LNCaP clone FGC (cell line): ENCODE data around the gene ABLIM1.
"Not testable (repeated sequence)": the region's sequence is repeated elsewhere in the genome, so short reads cannot be mapped to it uniquely, and the experiment has no call there.

Source experiments
- DNase-seq: peaks from one replicate; pipeline ENCODE4 v3.0.0-alpha.2; 2011; ENCODE audit warnings: low read depth
- H3K4me3 ChIP-seq: 2 replicates; pipeline ENCODE4 v1.5.1; 2011; ENCODE audit warnings: mild to moderate bottlenecking, low read depth, low read length, control low read depth
- TF ChIP-seq, protein P1 (sequence below): IDR thresholded peaks from 2 replicates; pipeline ENCODE4 v1.5.1; 2012; ENCODE audit warnings: mild to moderate bottlenecking; ENCODE audit not compliant: control insufficient read depth, insufficient read depth; ENCODE audit errors: extremely low read depth

ABLIM1 gene

DNA sequence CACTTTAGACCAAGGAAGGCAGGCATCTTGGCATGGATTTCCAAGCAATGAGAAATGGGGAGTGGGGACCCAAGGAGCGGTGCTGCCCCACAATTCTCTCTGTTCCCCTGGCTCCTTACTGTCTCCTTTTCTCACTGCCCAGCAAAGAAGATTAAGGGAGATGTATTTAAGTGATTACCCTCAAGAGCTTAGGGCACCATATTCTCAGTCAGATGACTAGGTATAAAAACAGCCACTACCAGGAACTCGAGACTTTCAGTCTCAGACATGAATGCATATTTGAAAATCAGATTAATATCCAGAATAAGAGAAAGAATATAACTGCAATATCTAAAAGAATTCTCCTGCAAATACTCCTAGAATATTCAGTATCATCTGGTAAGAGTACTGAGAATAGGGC, at the start of gene ABLIM1:
Gene ABLIM1, minus strand, starts transcription at position 101 of the 400 bp plus-strand sequence. Its CDS starts 75 bp downstream, at position 26.
- TF ChIP-seq, protein P1, sequence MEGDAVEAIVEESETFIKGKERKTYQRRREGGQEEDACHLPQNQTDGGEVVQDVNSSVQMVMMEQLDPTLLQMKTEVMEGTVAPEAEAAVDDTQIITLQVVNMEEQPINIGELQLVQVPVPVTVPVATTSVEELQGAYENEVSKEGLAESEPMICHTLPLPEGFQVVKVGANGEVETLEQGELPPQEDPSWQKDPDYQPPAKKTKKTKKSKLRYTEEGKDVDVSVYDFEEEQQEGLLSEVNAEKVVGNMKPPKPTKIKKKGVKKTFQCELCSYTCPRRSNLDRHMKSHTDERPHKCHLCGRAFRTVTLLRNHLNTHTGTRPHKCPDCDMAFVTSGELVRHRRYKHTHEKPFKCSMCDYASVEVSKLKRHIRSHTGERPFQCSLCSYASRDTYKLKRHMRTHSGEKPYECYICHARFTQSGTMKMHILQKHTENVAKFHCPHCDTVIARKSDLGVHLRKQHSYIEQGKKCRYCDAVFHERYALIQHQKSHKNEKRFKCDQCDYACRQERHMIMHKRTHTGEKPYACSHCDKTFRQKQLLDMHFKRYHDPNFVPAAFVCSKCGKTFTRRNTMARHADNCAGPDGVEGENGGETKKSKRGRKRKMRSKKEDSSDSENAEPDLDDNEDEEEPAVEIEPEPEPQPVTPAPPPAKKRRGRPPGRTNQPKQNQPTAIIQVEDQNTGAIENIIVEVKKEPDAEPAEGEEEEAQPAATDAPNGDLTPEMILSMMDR = no peak
- DNase-seq = no peak

GRCh38 chr10:114706458-114707055, 48.5 kb upstream of the ABLIM1 start:
- H3K4me3 ChIP-seq = no peak overlapping the region
- TF ChIP-seq, protein P1 = no peak
- DNase-seq = no peak

More for the DNA sequence above, at the start of gene ABLIM1:
- H3K4me3 ChIP-seq = no peak within 1 kb of the TSS

GRCh38 chr10:114704679-114705078, 46.6 kb upstream of the ABLIM1 start:
- H3K4me3 ChIP-seq = no peak overlapping the region
- TF ChIP-seq, protein P1 = no peak
- no peak for DNase-seq

DNA sequence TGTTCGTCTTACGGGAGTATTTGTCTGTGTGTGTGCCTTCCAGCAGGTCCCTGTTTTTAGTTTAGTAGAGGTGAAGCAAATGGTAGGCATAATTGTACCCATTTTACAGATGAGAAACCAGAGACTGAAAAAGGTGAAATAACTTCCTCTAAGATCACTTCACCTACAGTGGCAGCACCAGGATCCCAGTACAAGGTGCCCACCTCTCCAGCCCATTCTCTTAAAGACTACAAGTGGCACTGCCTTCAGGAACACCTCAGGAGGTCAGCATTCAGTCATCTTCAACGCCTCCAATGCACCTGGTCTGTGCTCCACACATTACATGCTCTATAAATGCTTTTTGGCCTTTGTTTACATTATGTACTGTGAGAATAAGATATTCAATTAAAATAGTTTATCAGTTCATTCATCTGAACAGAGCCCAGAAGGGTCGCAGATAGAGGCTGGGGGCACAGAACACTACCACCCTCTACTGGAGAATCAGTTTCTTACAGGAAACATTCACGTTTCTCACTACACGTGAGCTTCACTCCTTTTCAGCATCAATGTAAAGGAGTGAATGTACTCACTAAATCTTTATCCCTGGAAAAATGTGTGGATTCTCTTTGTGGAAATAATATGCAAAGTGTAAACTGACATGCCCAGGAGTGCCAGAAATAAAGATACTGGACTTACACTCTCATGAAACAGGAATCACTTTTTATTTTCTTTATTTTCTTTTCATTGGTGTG, 45.5 kb upstream of the ABLIM1 start:
- H3K4me3 ChIP-seq = no peak overlapping the region
- TF ChIP-seq, protein P1 = peak; percentile 61
- DNase-seq = no peak

- TF ChIP-seq, protein P1 = no peak
- DNase-seq = no peak
- no peak overlapping the region for H3K4me3 ChIP-seq
These were observed 40.4 kb upstream of the ABLIM1 start for GRCh38 chr10:114698271-114699061.

- TF ChIP-seq, protein P1 = no peak
- no peak overlapping the region for H3K4me3 ChIP-seq
- no peak for DNase-seq
These were observed 39.1 kb upstream of the ABLIM1 start for GRCh38 chr10:114697061-114697598.

GRCh38 chr10:114696301-114696700, 38.2 kb upstream of the ABLIM1 start:
- not testable (repeated sequence) for DNase-seq

More at GRCh38 chr10:114696301-114696700, 38.2 kb upstream of the ABLIM1 start:
- H3K4me3 ChIP-seq = not testable (repeated sequence)
